GM19397 (cell line): ENCODE data around the gene FANCE.
"Not testable (repeated sequence)": the region's sequence is repeated elsewhere in the genome, so short reads cannot be mapped to it uniquely, and the experiment has no call there.

ENCODE experiments used
- ATAC-seq: cut with Tn5 transposase; IDR thresholded peaks from one replicate; pipeline ENCODE4 v1.9.1; 2021; ENCODE audit warnings: mild to moderate bottlenecking, moderate library complexity; ENCODE audit not compliant: unreplicated experiment

The FANCE gene

DNA sequence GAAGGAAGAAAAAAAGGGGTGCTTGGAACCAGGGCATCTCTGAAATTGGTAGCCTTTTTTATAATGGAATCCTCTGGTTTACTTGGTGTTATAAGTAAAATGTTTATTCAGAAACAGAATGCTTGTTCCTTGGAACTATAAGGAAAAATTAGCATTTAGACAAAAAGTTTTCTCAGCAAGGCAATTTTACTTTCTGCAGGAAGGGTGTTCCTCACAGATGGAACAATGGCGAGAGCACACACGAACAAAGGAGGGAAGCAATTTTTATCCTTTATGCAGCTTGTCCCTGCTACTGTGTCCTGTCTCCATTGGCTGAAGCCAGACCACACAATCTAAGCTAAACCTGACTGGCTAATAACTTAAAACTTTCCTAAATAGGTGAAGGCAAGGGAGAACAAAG lies 22.7 kb upstream of the FANCE start:
- ATAC-seq, result no peak

DNA sequence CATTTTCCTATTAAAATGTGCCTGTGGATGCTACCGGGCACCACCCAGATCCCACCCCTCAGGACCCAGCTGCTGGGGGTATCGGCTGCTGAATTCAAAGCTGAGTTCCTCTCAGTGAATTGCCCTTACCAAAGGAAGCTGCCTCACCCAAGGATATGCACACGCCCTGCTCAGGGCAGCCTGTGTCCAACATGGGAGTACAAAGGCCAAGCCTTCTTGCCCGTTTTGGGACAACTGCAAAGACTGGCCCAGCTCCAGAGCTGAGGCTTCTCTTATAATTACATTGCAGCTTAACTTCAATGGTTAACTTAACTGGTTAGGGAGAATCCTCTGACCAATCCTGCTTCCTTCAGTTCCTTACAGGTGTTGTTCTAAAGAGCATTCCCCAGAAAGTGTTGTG lies 19.8 kb upstream of the FANCE start:
- ATAC-seq, result no peak

DNA sequence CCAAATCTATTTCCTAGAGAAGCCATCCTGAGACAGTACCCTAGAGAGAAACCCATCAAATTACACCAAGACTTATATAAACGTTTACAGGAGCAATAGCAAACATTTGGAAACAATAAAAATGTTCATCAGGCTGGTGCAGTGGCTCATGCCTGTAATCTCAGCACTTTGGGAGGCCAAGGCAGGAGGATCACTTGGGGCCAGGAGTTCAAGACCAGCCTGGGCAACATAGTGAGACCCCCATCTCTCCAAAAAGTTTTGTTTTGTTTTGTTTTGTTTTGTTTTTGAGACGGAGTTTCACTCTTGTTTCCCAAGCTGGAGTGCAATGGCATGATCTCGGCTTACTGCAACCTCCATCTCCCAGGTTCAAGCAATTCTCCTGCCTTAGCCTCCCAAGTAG lies 19.4 kb upstream of the FANCE start:
- ATAC-seq, result not testable (repeated sequence)

DNA sequence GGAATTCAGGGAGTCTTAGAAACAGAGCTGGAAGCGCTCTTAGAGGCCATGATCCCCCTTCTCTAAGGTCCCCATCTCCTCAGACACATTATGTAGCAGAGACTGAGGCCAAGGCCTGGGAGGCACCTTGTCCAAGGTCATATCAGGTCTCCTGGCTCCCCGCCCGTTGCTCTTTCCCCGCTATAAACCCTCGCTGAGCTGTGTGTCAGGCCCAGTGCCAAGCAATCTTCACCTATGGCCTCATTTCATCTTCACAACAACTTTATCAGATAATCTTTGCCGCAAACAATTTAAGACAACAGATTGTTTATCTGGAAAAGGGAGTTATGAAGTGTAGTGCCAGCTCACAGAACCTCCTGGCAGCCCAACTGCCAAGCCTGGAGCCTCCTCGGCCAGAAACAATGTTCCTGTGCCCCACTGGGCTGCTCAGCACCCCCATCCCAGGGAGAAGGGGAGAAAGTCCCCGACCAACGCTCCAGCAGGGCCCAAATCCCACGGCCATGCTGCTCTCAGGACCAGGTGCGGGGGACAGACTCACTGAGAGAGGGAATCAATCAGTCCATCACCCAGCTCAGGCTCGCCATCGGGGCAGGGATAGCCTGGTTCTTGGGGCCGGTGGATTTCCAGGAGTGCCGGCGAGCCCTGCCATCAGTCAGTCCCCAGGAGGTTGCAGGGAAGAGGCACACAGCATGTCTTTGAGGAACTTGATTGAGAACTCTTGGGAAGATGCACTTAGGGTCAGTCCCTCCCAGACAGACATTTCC lies 16.9 kb upstream of the FANCE start:
- ATAC-seq, result no peak

DNA sequence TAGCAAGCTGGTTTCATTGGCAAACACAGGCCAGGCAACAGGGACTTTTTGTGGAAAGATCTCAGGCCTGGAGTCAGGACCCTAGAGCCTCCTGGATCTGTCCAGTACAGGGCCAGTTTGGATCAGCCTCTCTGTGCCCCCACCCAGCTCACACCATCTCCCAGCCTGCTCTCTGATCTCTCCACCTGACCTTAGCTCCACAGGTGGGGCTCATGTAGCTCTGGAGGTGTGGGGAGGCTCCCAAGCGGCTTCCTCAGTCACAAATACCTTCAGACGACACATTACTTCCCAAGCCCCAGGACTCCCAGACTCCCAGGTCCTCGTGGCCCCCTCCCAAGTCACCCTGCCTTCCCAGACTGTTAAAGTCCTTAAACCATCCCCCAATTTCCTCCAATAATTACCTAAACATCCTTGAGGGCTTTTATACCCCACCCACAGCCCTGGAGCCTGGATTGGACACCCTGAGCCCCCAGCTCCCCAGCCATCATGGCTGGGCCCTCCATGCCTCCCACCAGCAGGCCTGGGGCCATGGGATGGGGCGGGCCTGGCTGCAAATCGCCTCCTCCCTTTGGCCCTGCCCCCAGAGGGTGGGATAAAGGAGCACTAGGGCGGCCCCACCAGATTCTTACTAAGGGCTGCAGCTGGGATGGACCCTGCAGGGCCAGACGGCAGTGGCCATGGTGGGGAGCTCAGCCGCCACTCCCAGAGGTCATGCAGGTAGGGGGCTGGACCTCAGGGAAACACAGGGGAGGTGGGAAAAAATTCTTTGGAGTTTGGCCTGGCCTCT lies 15.9 kb upstream of the FANCE start:
- ATAC-seq, result no peak

DNA sequence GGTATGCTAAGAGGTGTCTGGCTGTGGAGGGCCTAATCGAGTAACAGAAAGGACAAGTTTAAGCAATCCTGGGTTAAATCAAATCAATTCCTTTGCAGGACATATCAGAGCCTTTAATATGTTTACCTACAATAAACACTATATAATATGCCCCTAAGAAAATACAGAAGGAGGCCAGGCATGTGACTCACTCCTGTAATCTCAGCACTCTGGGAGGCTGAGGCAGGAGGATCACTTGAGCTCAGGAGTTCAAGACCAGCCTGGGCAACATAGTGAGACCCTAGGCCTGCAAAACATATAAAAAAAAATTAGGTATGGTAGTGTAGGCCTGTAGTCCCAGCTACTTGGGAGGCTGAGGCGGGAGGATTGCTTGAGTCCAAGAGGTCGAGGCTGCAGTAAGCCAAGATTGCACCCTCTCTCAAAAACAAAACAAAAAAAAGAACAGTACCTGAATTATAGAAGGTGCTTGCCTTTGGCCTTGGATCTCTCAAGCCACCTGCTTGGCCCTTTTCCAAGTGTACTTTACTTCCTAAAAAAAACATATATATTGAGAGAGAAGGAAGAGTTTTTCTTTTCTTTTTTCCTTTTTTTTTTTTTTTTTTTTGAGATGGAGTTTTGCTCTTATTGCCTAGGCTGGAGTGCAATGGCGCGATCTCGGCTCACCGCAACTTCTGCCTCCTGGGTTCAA lies 13.6 kb upstream of the FANCE start:
- ATAC-seq, result not testable (repeated sequence)

DNA sequence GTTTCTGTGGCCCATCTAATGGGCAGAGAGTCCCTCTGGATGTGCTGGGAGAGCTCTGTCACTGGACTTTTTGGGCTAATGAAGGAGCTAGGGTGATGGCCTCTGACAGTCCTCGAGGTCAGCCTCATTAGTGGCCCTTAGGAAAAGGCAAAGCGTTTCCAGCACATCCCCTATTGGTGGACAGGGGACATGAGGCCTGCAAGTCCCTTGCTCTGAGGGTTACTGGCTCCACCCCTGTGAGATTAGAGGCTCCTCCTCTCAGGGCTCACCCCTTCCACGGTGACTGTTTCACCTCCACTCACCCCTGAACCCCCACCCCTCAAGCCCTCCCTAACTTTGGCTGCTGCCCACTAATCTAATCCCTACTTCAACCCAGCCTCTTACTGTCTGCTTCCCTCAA lies 12.8 kb upstream of the FANCE start:
- no peak for ATAC-seq

DNA sequence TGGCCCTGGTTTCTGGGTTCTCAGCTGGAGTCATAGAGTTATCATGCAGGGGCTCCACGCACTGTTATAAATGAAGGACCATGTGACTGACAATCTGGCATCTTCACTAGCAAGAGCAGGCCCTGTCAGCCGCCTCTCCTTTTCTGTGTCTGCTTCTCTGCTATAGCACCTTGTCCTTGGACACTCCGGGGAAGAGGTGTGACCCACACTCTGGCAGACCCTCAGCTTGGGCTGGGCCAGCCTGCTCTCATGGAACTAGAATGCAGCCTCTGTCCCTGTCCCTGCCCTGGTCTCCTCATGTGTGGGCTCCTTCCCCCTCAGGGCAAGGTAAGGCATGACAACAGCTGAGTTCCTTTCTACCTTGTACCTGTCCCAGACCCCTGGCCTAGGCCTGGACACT lies 10.9 kb upstream of the FANCE start:
- no peak for ATAC-seq

DNA sequence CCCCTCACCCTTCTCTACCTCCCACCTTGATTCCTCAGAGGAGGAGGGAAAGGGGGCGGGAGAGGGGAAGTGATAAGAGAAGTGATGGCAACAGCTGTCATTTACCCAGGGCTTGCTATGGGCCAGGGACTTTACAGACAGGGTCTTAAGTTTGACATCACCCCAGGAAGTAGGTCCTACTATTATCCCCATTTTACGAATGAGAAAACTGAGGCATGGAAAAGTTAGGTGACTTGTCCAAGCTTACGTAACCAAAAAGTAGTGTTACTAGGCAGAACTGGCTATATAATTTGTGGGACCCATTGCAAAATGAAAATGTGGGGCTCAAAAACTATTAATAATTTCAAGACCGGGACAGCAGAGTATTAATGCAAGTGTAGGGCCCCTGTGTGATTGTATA lies 10.5 kb upstream of the FANCE start:
- ATAC-seq, result no peak

DNA sequence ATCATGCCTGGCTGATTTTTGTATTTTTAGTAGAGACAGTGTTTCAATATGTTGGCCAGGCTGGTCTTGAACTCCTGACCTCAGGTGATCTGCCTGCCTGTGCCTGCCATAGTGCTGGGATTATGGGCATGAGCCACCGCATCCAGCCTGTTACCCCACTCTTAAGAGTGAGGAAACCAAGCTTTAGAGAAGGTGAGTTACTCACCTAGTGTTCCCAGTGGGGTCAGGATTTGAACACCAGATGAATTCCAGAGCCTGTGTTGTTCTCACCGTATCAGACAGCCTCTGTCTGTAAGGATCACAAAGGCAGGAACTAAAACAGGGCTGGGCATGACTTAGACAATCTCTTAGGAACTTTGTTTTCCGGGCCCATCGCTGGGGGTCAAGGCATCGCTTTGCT lies 9.4 kb upstream of the FANCE start:
- ATAC-seq, result no peak

DNA sequence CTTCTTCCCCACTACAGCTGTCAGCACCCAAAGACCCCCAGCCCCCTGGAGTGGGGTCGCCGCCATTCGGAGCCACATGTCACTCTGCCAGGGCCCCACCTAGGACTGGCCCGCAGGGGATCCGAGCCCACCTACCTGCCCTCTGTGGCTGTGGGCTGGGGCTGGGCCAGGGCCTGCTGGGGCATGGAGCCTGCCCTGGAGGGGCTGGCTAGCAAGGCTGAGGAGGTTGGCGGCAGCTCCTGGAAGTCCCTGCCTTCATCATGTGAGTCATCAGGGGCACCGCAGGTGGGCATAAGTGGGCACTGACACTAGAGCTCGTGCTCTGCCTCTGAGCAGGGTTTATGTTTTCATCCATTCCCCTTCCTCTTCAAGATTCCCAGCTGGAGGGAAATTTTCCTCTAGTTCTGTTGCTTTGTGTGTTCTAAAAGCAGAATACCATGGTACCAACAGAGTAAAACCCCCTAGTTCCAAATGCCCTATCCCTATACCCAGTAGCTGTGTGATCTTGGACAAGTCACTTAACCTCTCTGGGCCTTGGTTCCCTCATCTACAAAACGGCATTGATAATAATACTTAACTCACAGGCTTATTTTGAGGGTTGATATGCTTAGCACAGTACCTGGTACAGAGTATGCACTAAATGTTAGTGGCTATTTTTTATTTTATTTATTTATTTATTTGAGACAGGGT lies 8.7 kb upstream of the FANCE start:
- ATAC-seq, result no peak

DNA sequence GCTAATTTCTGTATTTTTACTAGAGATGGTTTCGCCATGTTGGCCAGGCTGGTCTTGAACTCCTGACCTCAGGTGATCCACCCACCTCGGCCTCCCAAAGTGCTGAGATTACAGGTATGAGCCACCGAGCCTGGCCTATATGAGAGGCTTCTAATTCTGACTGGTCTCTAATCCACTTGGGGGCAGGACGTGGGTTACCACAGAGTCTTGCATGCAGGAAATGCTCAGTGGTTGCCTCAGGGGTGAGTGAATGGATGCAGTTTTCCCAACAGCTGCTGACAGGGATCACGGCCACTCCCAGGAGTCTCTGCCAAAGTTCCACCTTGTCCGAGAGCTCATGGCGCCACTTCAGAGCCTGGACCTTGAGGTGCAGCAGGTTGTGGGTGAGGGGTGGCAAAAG lies 6.4 kb upstream of the FANCE start:
- ATAC-seq, result no peak

DNA sequence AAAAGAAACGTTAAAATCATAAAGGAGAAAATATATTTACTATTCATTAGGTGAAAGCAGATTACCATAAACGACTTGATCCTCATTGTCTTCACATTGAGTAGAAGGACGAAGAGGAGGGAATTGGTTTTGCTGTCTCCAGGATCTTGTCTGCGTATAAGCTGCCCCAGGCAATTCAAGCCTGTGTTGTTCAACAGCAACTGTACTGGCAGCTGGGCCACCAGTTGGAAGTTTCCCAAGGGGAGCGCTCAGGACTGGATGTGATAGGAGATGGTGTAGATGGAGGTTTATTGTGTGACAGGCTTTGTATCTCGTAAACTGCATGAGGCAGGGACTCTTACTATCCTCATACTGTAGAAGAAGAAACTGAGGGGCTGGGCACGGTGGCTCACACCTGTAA lies 3.9 kb upstream of the FANCE start:
- no peak for ATAC-seq

DNA sequence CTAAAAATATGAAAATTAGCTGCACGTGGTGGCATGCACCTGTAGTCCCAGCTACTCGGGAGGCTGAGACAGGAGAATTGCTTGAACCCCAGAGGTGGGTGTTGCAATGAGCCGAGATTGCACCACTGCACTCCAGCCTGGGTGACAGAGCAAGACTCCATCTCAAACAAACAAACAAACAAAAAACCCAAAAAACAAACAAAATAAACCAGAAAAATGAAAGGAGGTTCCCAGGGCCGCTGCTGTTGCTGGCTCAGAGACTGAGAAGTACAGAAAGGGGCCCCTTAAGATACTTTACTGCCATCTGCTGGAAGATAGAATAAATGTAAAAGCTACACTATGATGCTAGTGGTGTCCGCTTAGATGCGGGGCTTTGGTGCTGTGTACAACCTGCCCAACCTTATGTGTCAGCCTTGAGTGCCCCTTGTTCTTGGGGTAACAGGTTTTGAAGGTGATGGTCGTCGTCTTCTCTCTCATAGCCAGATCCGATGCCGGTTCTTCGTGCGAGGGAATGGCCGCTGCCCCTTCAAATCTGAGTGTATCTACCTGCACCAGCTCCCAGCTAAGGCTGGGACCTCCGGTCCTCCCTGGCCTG lies 2.8 kb upstream of the FANCE start:
- no peak for ATAC-seq

DNA sequence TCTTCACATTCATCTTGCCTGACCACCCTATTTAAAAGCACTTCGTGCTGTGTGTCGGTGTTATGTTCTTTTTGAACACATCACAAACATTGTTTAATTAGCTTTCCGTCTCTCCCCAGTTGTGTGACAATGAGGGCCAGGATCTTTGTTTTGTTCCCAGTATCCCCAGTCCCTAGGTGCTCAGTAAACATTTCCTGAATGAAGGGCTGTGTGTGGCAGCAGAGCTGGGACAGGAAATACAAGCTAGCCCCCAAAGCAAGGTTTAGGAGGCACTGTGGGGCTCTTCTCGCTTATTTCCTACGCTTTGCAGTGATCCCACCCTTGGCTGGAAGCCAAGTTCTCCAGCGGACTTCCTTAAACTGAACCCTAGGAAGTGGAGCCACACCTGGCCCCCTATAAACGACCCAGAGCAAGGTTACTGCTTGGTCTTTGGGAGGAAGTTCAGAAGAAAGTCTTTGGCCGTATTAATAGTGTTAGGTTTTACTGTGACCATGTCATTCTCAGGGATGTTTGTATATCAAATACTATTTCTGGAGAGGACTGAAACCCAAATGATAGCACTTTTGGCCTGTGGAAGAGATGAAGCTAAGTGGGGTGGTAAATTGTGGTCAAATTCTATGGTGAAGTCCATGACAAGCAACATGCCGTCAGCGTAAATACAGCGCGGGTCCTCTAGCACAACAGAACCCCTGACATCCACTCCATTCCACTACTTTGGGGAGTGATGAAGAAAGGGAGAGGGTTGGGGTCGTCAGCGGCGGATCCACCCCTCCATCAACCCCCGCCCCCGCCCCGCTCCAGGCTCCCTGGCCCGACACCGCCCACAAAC lies 570 bp upstream of the FANCE start:
- ATAC-seq, result no peak

DNA sequence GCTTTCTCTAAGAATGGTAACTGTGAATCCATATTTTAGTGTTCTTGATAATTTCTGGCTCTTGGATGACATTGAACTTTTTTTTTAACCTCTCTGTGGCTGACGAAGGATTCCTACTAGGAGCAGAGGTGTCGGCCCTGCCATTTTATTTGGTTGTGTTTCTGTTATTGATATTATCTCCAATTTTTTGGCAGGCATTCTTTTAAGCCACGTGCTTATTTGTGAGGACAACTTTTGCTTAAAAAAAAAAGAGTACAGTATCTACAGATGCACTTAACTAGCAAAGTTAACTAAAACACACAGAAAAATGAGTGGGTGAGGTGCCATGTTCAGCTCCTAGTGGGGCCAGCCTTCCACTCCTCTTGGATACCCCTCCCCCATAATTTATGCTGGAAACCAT lies 1.1 kb downstream of the FANCE start:
- no peak for ATAC-seq

DNA sequence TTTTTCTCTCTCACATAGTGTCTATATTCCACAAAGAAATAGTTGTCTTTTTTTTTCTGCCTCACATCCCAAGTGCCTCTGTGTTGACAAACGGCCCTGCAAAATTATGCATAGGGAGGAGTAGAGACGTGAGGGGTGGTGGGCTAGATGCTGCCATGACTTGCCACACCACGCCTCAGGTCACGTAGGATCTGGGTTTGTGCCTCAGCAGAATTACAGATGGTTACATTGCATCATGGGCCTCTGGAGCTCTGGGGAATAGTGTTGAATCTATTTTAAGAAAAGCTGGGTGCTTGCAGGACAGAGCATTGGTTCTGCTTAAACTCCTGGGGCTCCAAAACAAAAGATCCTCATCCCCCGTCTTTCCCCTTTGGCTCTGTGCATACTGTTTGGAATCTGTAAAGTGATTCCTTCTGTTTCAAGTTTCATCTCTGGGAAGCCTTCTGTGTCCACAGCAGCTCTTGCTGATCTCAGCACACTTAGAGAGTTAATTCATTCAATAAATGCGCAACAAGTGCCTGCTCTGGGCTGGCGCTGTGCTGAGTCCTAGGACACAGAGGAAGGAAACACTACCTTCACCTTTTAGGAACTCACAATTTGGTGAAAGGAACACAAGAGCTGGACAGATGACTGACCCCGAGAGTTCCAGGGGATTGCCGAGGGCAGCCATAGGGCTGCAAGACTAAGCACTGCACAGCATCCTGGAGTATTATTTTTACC lies 2.4 kb downstream of the FANCE start:
- ATAC-seq, result no peak

DNA sequence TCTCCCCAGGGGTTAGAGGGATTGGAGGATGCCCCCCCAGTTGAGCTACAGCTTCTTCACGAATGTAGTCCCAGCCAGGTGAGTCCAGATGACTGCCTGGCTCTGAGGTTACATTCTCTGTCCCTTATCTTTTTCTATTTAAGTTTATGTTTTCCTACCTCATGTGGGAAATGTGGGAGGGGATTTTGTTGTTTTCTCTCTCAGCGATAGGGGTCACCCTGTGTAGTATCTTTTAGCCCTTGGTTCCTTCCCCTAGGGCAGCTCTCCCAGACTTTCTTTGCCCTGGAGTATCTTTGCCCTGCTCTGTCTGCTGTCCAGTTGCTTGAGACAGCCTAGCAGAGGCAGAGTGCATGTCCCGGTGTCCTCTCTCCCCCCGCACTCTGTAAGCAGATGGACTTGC lies 5.8 kb downstream of the FANCE start:
- no peak for ATAC-seq

DNA sequence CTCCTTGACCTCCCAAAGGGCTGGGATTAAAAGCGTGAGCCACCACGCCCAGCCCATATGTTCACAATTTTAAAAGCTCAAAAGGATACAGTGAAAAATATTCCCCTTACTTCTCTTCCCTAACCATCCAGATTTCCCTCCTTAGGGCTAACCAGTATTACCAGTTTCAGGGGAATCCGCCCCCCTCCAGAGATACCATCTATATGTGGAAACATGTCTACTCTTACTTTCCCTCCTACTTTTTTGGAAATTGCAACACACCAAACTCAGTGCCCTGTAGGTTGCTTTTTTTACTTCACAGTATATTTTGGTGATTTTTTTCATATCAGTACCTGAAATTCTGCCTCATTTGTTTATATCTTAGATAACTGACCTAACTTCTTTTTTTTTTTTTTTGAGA lies 9.1 kb downstream of the FANCE start:
- no peak for ATAC-seq
